ENCODE results near the gene PAEP. TPM values are rescaled to one million over a fixed set of nuclear protein-coding genes. Genes with fewer than 3 reads are reported as not detected.
A peak's percentile ranks its signal among the peaks of the same experiment; 100 is the strongest.

PAEP gene
- total and polyA plus RNA-seq, 7 donors: not detected

GRCh38 chr9:135589596-135590485, 28.3 kb downstream of the PAEP start:
- Histone ChIP-seq H3K4me1 (no peaks in the 10 kb centered on the region), H3K9me3 (no peaks in the 10 kb centered on the region), H3K27me3 (ENCODE audit: insufficient read depth in 3 of 3, low read length in 2 of 3) (peaks cover 0 to 37% (median 11%) of the 10 kb centered on the region in 3 donors), H3K4me3 (no peak overlapping the region), H3K27ac (no peak overlapping the region), H3K36me3 (ENCODE audit: insufficient read depth in 1 of 2, low read depth in 1 of 2) (no peaks in the 10 kb centered on the region)
- ATAC-seq (no peak), DNase-seq (peak in 1 of 2 donors; percentile 34)
- TF ChIP-seq CTCF (IDR thresholded peaks at IDR 0.05): no peak
- intact Hi-C loops (cut with DNase I): no loop called here
- WGBS, 3 donors: 67 to 72% (median 68%) methylated on average over 15 of the region's 15 CpGs

DNA sequence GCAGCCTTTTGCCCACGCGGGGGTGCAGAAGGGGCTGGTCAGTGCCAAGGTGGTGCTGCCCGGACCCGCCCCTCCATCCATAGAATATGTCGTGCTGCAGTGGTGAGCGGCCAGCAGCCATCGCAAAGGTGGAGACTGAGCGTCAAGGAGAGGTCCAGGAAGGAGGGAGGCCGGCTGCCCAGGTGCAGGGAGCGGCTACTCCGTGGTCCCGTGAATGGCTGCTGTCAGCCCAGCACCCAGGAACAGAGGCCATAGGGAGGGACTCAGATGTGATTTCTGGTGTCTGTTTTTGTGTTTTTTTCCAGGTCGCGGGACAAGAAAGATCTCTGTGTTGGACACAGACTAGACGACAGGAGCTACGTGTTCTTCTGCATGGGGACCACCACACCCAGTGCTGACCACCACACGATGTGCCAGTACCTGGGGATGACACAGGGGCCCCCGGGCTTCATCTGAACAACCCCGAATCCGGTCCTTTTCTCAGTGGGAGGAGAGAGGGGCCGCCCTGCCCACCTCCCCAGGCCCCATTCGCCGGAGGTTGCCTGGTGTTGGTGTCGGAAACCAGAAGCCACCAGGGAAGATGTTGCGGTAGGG, 29.0 kb downstream of the PAEP start:
- no peak for ATAC-seq
- Histone ChIP-seq H3K9me3 (no peaks in the 10 kb centered on the region), H3K27me3 (ENCODE audit: insufficient read depth in 3 of 3, low read length in 2 of 3) (peaks cover 0 to 31% (median 11%) of the 10 kb centered on the region in 3 donors), H3K4me1 (no peaks in the 10 kb centered on the region), H3K27ac (no peak overlapping the region), H3K4me3 (no peak overlapping the region), H3K36me3 (ENCODE audit: insufficient read depth in 1 of 2, low read depth in 1 of 2) (no peaks in the 10 kb centered on the region)
- TF ChIP-seq CTCF (IDR thresholded peaks at IDR 0.05): no peak
- WGBS, 3 donors: 73 to 79% (median 77%) methylated on average over 25 of the region's 25 CpGs
- intact Hi-C loops (cut with DNase I): no loop called here
- peak in 1 of 2 donors; percentile 30 for DNase-seq

GRCh38 chr9:135591506-135592330, 30.2 kb downstream of the PAEP start:
- Histone ChIP-seq H3K9me3 (no peaks in the 10 kb centered on the region), H3K4me3 (no peak overlapping the region), H3K27ac (no peak overlapping the region), H3K27me3 (ENCODE audit: insufficient read depth in 3 of 3, low read length in 2 of 3) (peaks cover 0 to 31% (median 8%) of the 10 kb centered on the region in 3 donors), H3K4me1 (no peaks in the 10 kb centered on the region), H3K36me3 (ENCODE audit: insufficient read depth in 1 of 2, low read depth in 1 of 2) (no peaks in the 10 kb centered on the region)
- no peak for TF ChIP-seq CTCF (IDR thresholded peaks at IDR 0.05)
- intact Hi-C loops (cut with DNase I): no loop called here
- WGBS, 3 donors: 71 to 72% (median 72%) methylated on average over 20 to 22 of the region's 22 CpGs
- ATAC-seq (no peak), DNase-seq (peak in 1 of 2 donors; percentile 44)

GRCh38 chr9:135592331-135592590, 30.7 kb downstream of the PAEP start:
- DNase-seq: no peak
- Histone ChIP-seq H3K27me3 (ENCODE audit: insufficient read depth in 3 of 3, low read length in 2 of 3) (peaks cover 0 to 34% (median 5%) of the 10 kb centered on the region in 3 donors), H3K27ac (no peak overlapping the region), H3K4me1 (no peaks in the 10 kb centered on the region), H3K4me3 (no peak overlapping the region), H3K9me3 (no peaks in the 10 kb centered on the region), H3K36me3 (ENCODE audit: insufficient read depth in 1 of 2, low read depth in 1 of 2) (no peaks in the 10 kb centered on the region)
- intact Hi-C loops (cut with DNase I): no loop called here
- 46 to 57% (median 47%) methylated on average over 5 of the region's 5 CpGs for WGBS, 3 donors
- no peak for TF ChIP-seq CTCF (IDR thresholded peaks at IDR 0.05)
- ATAC-seq: no peak

All from psoas muscle (tissue), 8 donors.